Measurements from ENCODE around the gene PLAGL2.

DNA sequence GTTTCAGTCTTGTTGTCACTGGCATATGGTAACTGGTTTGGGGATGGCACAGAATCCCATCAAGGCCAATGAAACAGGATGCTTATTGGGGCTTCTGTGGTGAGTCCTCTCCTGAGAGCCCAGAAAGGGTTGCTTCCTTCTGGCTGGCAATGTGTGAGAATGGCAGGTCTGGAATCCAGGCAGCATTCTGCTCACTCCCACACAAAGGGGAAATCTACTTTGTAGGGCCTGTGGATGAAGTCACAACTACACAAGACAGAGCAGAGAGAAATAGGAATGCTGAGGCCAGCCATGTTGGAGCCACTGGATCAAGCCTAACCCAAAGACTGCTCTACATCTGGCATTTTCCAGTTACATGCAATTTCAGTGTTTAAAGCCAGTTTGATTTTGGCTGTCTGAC, 15.7 kb downstream of the PLAGL2 start:
- TF ChIP-seq, protein P1, sequence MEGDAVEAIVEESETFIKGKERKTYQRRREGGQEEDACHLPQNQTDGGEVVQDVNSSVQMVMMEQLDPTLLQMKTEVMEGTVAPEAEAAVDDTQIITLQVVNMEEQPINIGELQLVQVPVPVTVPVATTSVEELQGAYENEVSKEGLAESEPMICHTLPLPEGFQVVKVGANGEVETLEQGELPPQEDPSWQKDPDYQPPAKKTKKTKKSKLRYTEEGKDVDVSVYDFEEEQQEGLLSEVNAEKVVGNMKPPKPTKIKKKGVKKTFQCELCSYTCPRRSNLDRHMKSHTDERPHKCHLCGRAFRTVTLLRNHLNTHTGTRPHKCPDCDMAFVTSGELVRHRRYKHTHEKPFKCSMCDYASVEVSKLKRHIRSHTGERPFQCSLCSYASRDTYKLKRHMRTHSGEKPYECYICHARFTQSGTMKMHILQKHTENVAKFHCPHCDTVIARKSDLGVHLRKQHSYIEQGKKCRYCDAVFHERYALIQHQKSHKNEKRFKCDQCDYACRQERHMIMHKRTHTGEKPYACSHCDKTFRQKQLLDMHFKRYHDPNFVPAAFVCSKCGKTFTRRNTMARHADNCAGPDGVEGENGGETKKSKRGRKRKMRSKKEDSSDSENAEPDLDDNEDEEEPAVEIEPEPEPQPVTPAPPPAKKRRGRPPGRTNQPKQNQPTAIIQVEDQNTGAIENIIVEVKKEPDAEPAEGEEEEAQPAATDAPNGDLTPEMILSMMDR (conservative IDR thresholded peaks at IDR 0.05; ENCODE audit: low read length), result no peak
- TF ChIP-seq EZH2phosphoT487 (IDR thresholded peaks at IDR 0.05; ENCODE audit: borderline replicate concordance), result no peak
